NCI-H2107 treated with DMSO at 0.1 percent for 48 hours (cell line): ENCODE measurements around the gene MAGI3.
A peak's percentile ranks its signal among the peaks of the same experiment; 100 is the strongest.
"Not testable (repeated sequence)": the region's sequence is repeated elsewhere in the genome, so short reads cannot be mapped to it uniquely, and the experiment has no call there.

Experiments used
- DNase-seq: peaks from one replicate; lab custom pipeline; 2025; ENCODE audit not compliant: unreplicated experiment; lab: John Stamatoyannopoulos, UW

MAGI3 gene

DNA sequence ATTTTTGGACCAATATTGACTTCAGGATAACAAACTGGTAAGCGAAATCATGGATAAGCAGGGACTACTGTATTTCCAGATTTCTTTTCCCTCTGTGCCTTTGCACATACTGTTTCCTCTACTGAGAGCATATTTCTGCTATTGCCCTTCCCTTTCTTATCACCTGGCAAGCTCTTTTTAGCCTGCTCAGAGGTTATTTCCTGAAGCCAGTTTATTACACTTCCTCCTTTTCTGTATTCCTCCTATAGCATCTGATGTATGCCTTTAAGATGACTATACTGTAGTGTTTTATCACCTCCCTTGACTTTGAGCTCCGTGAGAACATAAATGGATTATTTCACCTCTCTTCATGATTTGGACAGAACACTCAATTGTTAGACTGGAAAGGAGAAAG is 49.0 kb downstream of the MAGI3 start:
- DNase-seq = no peak

DNA sequence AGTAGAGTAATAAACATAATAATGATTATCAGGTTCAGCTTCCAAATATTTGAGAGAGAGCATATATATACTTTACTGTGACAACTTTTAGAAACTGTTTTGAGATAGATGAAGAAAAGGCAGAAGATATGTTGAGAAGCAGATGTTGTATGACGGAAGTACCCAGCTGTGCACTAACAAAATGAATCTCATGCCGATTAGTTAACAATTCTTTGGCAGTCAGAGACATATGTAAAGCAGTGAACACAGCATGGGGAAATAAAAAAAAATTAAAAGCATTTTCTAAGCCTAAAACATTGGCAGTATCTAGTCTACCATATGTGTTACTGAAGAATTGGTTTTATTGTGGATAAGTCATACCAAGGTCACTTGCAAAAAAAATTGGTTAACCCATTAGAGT is 51.8 kb downstream of the MAGI3 start:
- DNase-seq = no peak

GRCh38 chr1:113444857-113445256 is 54.5 kb downstream of the MAGI3 start:
- DNase-seq = no peak

- DNase-seq = no peak
Observed at GRCh38 chr1:113451710-113452109, 61.4 kb downstream of the MAGI3 start.

DNA sequence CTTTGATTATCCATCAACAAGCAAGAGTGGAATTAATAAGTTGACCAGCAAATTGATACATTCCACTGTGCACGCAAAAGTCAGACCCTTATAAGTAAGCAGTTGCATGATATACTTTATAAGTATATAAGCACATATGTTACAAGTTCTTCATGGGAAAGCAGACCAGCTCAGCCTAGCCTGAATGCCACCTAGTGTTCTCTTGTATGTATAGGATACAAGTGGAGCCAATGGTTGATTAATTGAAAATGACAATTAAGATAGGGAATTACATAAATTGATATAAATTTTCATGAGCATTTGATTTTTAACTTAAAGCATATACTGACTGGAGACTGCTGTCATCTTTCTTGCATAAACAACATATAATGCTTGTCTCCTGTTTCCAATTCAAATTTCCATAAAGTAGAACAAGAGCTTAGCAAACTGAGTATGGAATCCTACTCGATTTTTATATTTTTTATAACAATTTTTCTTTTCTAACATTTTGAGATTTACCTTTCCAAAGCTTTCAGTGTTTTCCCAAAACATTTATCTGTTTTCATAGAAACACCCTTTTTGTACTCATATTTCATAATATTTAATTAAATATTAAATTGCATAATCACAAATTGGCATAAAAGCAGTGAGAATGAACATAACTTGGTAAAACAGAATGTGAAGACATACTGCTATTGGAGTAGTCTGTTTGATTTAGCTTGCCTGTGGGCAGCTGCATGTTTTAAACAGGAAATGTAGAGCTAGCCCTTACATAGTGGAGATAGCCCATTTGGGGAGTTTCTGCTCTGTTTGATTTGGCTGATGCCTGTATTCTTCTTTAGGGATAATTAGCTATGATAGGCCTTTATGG is 62.8 kb downstream of the MAGI3 start:
- DNase-seq = peak; percentile 31

DNA sequence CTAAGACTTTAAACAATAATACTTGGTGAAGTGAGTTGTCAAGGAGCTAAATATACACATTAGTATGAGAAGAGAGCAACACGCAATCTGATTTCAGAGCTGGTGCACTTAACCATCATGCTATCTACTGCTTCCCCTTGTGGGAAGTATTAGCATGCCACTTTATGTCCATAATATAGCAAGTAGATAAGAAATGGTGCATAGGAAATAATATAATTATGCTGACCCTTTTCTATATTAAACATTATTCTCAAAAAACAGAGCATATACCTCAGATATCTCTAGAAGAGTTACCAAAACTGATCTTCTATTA is 63.4 kb downstream of the MAGI3 start:
- DNase-seq = no peak

GRCh38 chr1:113455374-113455773 is 65.1 kb downstream of the MAGI3 start:
- no peak for DNase-seq

- no peak for DNase-seq
Observed at GRCh38 chr1:113456967-113457366, 66.7 kb downstream of the MAGI3 start.

DNA sequence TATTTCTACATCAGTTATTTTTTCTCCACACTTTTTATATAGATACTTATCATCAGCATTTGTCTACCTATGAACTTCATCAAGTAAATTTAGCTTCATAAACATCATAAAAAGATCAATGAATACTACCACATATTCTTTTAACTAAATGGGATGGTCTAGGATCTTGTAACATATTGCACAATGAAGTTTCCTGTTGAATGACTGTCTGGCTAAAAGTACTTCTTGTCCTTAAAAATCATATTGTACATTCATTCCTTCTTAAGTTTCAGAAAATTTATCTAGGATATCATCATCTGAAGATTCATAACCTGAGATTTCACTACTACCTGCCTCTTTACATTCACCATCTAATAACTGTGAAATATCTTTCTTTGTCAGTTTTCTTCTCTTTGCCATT is 69.0 kb downstream of the MAGI3 start:
- DNase-seq = no peak

DNA sequence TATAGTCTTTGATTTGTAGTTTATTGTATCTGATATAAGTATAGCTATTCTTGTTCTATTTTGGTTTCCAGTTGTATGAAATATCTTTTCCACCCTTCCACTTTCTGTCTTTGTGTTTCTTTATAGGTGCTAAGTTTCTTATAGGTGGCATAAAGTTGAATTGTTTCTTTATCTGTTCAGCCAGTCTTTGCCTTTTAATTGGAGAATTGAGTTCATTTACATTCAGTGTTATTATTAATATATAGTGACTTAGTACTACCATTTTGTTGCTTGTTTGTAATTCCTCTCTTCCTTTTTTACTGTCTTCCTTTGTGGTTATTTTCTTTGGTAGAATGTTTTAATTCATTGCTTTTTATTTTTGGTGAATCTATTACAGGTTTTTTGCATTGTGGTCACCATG is 77.7 kb downstream of the MAGI3 start:
- DNase-seq = no peak

DNA sequence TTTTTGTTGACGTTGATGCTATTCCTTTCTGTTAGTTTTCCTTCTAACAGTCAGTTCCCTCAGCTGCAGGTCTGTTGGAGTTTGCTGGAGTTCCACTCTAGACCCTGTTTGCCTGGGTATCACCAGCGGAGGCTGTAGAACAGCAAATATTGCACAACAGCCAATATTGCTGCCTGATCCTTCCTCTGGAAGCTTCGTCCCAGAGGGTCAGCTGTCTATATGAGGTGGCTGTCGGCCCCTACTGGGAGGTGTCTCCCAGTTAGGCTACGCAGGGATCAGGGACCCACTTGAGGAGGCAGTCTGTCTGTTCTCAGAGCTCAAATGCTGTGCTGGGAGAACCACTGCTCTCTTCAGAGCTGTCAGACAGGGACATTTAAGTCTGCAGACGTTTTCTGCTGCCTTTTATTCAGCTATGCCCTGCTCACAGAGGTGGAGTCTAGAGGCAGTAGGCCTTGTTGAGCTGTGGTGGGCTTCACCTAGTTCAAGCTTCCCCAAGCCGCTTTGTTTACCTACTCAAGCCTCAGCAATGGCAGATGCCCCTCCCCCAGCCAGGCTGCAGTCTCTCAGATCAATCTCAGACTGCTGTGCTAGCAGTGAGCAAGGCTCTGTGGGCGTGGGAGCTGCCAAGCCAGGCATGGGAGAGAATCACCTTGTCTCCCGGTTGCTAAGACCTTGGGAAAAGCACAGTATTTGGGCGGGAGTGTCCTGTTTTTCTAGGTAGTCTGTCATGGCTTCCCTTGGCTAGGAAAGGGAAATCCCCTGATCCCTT is 88.3 kb downstream of the MAGI3 start:
- not testable (repeated sequence) for DNase-seq

GRCh38 chr1:113479713-113480676 is 89.7 kb downstream of the MAGI3 start:
- DNase-seq = no peak

DNA sequence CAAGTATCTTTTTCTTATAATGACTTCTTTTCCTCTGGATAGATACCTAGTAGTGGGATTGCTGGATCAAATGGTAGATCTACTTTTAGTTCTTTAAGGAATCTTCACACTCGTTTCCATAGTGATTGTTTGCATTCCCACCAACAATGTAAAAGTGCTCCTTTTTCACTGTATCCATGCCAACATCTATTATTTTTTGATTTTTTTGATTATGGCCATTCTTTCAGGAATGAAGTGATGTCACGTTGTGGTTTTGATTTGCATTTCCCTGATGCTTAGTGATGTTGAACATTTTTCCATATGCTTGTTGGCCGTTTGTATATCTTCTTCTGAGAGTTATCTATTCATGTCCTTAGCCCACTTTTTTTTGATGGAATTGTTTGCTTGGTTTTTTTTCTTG is 94.8 kb downstream of the MAGI3 start:
- DNase-seq = not testable (repeated sequence)

DNA sequence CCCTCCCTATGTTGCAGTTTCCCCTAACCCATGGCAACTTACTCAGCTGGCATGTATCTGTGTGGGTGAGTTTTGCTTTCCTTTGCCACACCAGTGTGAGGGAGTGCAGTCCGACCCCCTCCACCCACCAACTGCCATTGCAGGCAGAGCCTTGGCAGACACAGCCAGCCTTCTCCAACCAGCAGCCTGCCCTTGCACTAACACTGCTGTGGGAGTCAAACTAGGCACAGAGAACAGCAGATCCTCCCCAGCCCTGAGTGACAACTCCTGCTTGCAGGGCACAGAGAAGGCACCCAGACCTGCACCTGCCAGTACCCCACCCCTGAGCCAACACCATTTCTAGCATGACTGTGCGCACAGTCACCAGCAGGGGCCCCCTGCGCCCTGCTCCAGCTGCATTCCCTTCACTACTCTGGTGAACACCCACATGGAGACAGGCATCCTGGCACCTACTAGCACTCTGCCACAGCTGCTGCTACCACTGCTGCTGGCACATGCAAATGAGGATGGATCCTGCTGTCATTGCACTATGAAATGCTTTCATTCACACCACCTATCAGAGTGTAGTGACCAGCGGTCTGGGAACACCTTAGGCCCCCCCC is 98.4 kb downstream of the MAGI3 start:
- no peak for DNase-seq

DNA sequence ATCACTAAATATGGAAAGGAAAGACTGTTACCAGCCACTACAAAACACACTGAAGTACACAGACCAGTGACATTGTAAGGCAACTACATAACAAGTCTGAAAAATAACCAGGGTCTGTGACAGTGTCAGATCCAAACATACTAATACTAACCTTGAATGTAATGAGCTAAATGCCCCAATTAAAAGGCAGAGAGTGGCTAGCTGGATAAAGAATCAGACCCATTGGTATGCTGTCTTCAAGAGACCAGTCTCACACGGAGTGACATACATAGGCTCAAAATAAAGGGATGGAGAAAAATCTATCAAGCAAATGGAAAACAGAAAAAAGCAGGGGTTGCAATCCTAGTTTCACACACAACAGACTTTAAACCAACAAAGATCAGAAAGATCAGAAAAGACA is 100.1 kb downstream of the MAGI3 start:
- DNase-seq = no peak

DNA sequence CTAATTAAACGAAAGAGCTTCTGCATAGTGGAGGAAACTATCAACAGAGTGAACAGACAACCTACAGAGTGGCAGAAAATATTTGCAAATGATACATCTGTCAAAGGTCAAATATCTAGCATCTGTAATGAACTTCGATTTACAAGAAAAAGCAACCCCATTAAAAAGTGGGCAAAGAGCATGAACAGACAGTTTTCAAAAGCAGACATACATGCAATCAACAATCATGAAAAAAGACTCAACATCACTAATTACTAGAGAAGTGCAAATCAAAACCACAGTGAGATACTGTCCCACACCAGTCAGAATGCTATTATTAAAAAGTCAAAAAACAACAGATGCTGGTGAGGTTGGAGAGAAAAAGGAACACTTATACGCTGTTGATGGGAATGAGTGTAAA is 103.2 kb downstream of the MAGI3 start:
- DNase-seq = no peak

- DNase-seq = no peak
Observed at GRCh38 chr1:113505357-113505756, 115.0 kb downstream of the MAGI3 start.

DNA sequence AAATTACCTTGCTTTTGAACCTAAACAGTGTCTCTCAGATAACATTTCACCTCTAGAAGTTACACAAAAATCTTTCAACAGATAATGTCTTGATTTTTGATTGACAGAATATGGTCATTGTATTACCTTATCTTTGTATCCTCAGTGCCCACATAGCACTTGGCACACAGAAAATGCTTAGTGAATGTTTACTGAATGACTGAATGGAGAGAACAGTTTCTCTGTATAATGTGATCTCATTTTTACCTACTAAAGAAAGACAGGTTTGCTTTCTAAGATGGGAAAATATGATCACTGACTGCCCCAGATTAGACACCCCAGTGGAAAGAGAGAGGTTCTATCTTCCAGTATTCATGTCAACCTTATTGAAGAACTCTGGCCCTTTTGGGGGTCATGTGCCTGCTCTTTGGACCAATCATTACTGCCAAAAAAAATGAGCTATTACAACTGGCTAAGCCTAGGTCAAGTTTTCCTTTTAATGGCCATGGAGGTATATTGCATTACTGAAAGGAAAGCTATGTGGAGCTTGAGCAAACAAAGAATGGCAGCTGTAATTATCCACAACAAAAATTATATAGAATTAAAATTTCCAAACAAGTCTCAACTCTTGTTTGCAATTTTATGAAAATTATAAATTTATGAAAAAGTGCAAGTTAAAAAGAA is 117.4 kb downstream of the MAGI3 start:
- no peak for DNase-seq

GRCh38 chr1:113508364-113509164 is 118.2 kb downstream of the MAGI3 start:
- no peak for DNase-seq

DNA sequence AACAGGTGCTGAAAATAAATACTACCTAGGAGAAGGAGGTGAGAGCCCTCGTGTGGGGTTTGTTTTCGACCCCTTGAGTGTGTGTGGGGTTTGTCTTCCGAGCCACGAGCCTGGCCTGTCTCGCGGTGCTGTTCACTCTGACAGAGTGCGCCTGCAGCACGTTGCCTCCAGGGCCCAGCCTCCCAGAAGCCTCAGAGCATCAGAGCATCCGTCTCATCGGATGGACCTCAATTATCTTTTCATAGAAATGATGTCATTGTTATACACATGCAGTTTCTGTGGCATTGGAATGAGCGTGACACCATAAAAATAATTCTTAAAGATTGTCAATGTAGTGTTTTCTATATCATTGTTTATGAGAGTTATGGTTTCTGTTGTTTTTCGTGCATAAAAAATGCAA is 119.5 kb downstream of the MAGI3 start:
- DNase-seq = not testable (repeated sequence)
